Mesothelial cell of epicardium (in vitro differentiated cells): ENCODE results near the gene CLIC1. TPM values are rescaled to one million over a fixed set of nuclear protein-coding genes. Genes with fewer than 3 reads are reported as not detected.

ENCODE experiments used
- DNase-seq, 2 experiments: peaks; one replicate each; pipeline ENCODE4 v3.0.0; 2021; ENCODE audit warnings: low spot score in 2 of 2; ENCODE audit not compliant: unreplicated experiment in 2 of 2
- H3K27ac Mint-ChIP-seq: 2 replicates; pipeline ENCODE4 v1.8.0; 2021; ENCODE audit warnings: mixed read lengths
- H3K27me3 Mint-ChIP-seq: 2 replicates; pipeline ENCODE4 v1.8.0; 2021; ENCODE audit warnings: low read depth, mixed read lengths
- H3K36me3 Mint-ChIP-seq: 2 replicates; pipeline ENCODE4 v1.8.0; 2021; ENCODE audit warnings: mixed read lengths
- H3K4me1 Mint-ChIP-seq: 2 replicates; pipeline ENCODE4 v1.8.0; 2021; ENCODE audit warnings: mixed read lengths
- H3K4me3 Mint-ChIP-seq: 2 replicates; pipeline ENCODE4 v1.8.0; 2021; ENCODE audit warnings: mild to moderate bottlenecking, moderate library complexity, mixed read lengths
- H3K9me3 Mint-ChIP-seq: 2 replicates; pipeline ENCODE4 v1.8.0; 2021; ENCODE audit warnings: mixed read lengths
- total RNA-seq: library from RNA; stranded (reverse); gene quantifications from 3 replicates; pipeline ENCODE4 v1.2.1, GENCODE V29; 2021
- TF ChIP-seq, protein P1 (sequence below): fragments of 200-600 bp; sonication (generic); IDR thresholded peaks from one replicate; pipeline ENCODE4 v1.5.0; 2021; ENCODE audit warnings: antibody characterized with exemption; ENCODE audit not compliant: unreplicated experiment

The CLIC1 gene
- total RNA-seq, 1 donor from 2014 or later, result 133 TPM

GRCh38 chr6:31770860-31771259 lies 34.5 kb upstream of the CLIC1 start:
- H3K36me3 Mint-ChIP-seq, result no peaks in the 10 kb centered on the region
- H3K9me3 Mint-ChIP-seq, result no peaks in the 10 kb centered on the region
- no peak overlapping the region for H3K4me3 Mint-ChIP-seq
- no peaks in the 10 kb centered on the region for H3K27me3 Mint-ChIP-seq
- peaks cover 3% of the 10 kb centered on the region for H3K4me1 Mint-ChIP-seq
- no peak overlapping the region for H3K27ac Mint-ChIP-seq
- TF ChIP-seq, protein P1, sequence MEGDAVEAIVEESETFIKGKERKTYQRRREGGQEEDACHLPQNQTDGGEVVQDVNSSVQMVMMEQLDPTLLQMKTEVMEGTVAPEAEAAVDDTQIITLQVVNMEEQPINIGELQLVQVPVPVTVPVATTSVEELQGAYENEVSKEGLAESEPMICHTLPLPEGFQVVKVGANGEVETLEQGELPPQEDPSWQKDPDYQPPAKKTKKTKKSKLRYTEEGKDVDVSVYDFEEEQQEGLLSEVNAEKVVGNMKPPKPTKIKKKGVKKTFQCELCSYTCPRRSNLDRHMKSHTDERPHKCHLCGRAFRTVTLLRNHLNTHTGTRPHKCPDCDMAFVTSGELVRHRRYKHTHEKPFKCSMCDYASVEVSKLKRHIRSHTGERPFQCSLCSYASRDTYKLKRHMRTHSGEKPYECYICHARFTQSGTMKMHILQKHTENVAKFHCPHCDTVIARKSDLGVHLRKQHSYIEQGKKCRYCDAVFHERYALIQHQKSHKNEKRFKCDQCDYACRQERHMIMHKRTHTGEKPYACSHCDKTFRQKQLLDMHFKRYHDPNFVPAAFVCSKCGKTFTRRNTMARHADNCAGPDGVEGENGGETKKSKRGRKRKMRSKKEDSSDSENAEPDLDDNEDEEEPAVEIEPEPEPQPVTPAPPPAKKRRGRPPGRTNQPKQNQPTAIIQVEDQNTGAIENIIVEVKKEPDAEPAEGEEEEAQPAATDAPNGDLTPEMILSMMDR, result no peak
- DNase-seq, result no peak

DNA sequence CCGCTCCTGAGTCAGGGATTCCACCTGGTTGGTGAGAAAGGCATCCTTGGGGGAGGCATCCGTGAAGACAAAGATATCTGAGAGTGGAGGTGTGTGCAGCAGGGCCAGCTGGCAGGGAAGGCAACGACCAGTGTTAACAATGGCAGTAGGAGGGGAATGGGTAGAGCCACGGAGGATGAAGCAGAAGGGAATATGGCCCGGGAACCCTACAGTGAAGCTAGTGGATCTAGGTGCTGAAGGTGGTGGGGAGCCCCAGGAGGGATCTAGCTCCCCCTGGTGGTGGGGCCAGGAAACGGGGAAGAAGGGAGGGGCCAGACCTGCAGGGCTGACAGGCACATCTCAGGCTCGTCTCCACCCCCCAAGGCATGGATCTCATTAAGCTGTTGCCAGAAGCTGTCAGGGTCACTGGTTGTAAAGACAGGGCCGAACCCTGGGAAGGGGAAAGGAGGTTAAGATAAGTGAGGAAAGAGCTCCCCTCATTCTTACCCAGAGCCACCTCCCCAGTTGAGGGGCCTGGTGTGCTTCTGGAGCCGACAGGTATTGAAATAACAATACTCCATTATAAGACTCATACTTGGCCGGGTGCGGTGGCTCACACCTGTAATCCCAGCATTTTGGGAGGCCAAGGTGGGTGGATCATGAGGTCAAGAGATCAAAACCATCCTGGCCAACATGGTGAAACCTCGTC lies 33.5 kb upstream of the CLIC1 start:
- TF ChIP-seq, protein P1, result peak; percentile 37
- Mint-ChIP-seq H3K9me3 (no peaks in the 10 kb centered on the region), H3K4me1 (no peaks in the 10 kb centered on the region), H3K36me3 (no peaks in the 10 kb centered on the region), H3K4me3 (no peak overlapping the region), H3K27me3 (no peaks in the 10 kb centered on the region), H3K27ac (no peak overlapping the region)
- DNase-seq, result no peak

- H3K27ac Mint-ChIP-seq, result no peak overlapping the region
- DNase-seq, result no peak
- H3K9me3 Mint-ChIP-seq, result no peaks in the 10 kb centered on the region
- H3K4me3 Mint-ChIP-seq, result no peak overlapping the region
- no peaks in the 10 kb centered on the region for H3K36me3 Mint-ChIP-seq
- peaks cover 8% of the 10 kb centered on the region for H3K4me1 Mint-ChIP-seq
- H3K27me3 Mint-ChIP-seq, result no peaks in the 10 kb centered on the region
- TF ChIP-seq, protein P1, result no peak
Observed at GRCh38 chr6:31768363-31769257, 32.3 kb upstream of the CLIC1 start.

DNA sequence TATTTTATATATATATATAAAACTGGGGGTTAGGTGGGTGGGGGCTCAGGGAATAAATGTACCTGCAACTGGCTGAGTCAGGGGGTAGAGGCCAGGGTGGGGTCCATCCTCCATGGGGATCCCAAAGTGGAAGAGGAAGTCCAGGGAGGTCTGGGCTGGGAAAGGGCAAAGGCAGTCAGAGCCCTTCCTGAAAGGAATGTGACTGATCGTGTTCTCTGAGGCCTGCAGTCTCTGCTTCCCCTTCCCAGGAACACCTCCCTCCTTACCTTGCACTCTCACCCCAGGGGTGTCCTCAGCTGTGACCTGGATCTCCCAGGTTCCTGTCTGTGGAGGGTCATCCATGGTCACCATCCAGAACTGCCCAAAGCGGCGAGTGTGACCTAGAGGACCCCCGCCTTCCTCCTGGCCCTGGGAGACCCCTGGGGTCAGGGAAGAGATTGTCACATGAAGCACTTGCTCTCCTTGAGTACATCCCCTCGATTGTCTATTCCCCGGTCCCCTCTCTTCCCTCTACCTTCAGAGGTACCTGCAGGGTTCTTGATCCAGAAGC lies 30.8 kb upstream of the CLIC1 start:
- no peaks in the 10 kb centered on the region for H3K27me3 Mint-ChIP-seq
- H3K36me3 Mint-ChIP-seq, result no peaks in the 10 kb centered on the region
- H3K4me3 Mint-ChIP-seq, result no peak overlapping the region
- no peaks in the 10 kb centered on the region for H3K9me3 Mint-ChIP-seq
- H3K4me1 Mint-ChIP-seq, result peaks cover 12% of the 10 kb centered on the region
- TF ChIP-seq, protein P1, result no peak
- no peak for DNase-seq
- no peak overlapping the region for H3K27ac Mint-ChIP-seq

DNA sequence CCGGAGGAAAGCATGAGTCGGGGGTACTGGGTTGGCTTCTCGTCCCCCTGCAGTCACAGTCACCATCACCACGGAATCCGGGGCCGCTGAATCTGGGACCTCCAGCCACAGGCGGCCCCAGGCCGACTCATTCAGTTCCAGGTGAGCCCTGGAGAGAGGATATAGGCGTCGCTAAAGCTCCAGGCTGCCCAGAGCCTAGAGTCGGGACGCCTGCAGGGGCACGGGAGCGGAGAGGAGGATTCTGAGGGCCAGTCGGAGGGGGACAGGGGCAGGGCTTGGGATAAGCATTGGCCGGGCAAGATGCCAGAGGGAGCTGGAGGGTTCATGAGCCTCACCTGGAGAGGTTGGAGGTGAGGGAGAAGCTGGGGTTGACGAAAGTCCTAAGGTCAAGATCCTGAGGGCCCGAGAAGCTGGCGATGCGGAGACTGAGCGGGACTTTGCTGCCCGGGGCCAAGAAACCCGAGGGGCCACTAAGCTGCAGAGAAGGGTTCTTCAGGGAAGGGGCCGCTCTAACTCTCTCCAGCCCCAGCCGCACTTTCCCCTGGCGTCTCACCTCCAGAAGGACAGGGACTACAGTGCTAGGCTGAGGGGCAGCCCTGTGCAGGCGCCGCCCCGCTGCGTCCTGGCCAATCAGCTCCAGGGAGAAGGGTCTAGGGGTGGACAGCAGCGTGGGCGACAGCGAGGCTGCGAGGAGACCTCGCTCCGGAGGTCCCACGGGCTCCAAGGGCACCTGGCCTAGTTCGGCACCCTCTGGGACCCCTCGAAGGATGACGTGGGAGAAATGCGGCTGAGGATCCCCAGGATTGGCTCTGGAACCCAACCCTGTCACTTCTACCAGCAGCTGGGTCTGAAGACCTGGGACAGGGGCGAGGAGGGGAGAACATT lies 29.8 kb upstream of the CLIC1 start:
- H3K4me1 Mint-ChIP-seq, result peaks cover 12% of the 10 kb centered on the region
- no peaks in the 10 kb centered on the region for H3K27me3 Mint-ChIP-seq
- DNase-seq, result no peak
- H3K36me3 Mint-ChIP-seq, result no peaks in the 10 kb centered on the region
- H3K27ac Mint-ChIP-seq, result no peak overlapping the region
- H3K9me3 Mint-ChIP-seq, result no peaks in the 10 kb centered on the region
- H3K4me3 Mint-ChIP-seq, result peak overlapping the region; percentile 25
- TF ChIP-seq, protein P1, result no peak
